ENCODE measurements around the gene SIK2.
A peak's percentile ranks its signal among the peaks of the same experiment; 100 is the strongest.

SIK2 gene

GRCh38 chr11:111660822-111661221 lies 58.6 kb downstream of the SIK2 start:
- no peak for DNase-seq

GRCh38 chr11:111663820-111664219 lies 61.6 kb downstream of the SIK2 start:
- DNase-seq = no peak

- DNase-seq = no peak
These were observed 63.5 kb downstream of the SIK2 start for GRCh38 chr11:111665777-111666176.

GRCh38 chr11:111668980-111669379 lies 66.7 kb downstream of the SIK2 start:
- no peak for DNase-seq

GRCh38 chr11:111671383-111671782 lies 69.1 kb downstream of the SIK2 start:
- no peak for DNase-seq

- no peak for DNase-seq
These were observed 70.7 kb downstream of the SIK2 start for GRCh38 chr11:111672949-111673348.

- no peak for DNase-seq
These were observed 72.7 kb downstream of the SIK2 start for GRCh38 chr11:111674941-111675340.

- no peak for DNase-seq
These were observed 73.6 kb downstream of the SIK2 start for GRCh38 chr11:111675891-111676290.

GRCh38 chr11:111676878-111677585 lies 74.8 kb downstream of the SIK2 start:
- no peak for DNase-seq

GRCh38 chr11:111680486-111681175 lies 78.4 kb downstream of the SIK2 start:
- DNase-seq = no peak

GRCh38 chr11:111683806-111684205 lies 81.6 kb downstream of the SIK2 start:
- DNase-seq = no peak

GRCh38 chr11:111684251-111684650 lies 82.0 kb downstream of the SIK2 start:
- no peak for DNase-seq

GRCh38 chr11:111688013-111688412 lies 85.8 kb downstream of the SIK2 start:
- no peak for DNase-seq

GRCh38 chr11:111691176-111691575 lies 88.9 kb downstream of the SIK2 start:
- DNase-seq = no peak

- DNase-seq = no peak
These were observed 89.5 kb downstream of the SIK2 start for GRCh38 chr11:111691741-111692140.

GRCh38 chr11:111693224-111693937 lies 91.1 kb downstream of the SIK2 start:
- DNase-seq = no peak

- peak; percentile 31 for DNase-seq
These were observed 92.6 kb downstream of the SIK2 start for GRCh38 chr11:111694851-111695250.

GRCh38 chr11:111696556-111696955 lies 94.3 kb downstream of the SIK2 start:
- no peak for DNase-seq

GRCh38 chr11:111697933-111698371 lies 95.7 kb downstream of the SIK2 start:
- no peak for DNase-seq

GRCh38 chr11:111698852-111699559 lies 96.8 kb downstream of the SIK2 start:
- no peak for DNase-seq

GRCh38 chr11:111699579-111700156 lies 97.4 kb downstream of the SIK2 start:
- DNase-seq = no peak

GRCh38 chr11:111700162-111700561 lies 97.9 kb downstream of the SIK2 start:
- no peak for DNase-seq

- no peak for DNase-seq
These were observed 100.4 kb downstream of the SIK2 start for GRCh38 chr11:111702623-111703022.
